SW480 (cell line): Measurements from ENCODE around the gene EEFSEC.

Experiments used
- DNase-seq: peaks from one replicate; pipeline ENCODE4 v3.0.0-alpha.2; 2016; ENCODE audit warnings: low spot score

The EEFSEC gene

DNA sequence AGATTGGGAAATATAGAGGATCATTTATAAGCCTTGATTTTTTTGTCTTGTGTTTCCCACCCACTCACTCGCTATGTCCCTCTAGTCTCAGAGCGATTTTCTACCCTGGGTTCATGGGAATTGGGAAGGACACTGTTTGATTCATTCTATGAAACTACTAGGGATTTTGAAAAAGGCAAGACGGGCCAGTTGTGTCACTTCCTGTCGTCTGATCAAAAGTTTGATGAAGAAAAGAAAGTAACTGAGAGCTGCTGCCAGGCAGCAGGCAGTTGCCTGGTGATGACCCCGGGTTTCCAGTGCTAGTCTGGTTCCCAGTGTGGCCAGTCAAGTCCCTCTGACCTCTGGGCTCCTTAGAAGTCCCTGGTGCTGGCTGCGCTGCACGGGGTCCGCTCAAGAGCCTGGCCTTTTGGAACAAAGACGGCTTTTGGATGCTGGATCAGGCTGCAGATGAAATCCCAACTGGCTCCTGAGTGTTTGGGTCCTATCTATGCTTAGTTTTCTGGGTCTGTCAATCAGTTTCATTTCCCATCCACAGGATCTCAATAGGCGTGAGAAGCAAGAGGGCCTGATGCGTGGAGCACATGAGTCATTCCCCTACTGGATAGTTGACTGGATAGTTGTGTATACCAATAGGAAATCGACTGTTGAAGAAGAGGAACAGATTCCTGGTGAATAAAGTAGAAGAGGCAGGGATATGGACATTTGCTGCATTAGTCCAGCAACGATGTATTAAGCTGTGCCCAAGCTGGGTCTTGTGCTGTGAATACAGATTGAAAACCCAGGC is 89.7 kb downstream of the EEFSEC start:
- no peak for DNase-seq

DNA sequence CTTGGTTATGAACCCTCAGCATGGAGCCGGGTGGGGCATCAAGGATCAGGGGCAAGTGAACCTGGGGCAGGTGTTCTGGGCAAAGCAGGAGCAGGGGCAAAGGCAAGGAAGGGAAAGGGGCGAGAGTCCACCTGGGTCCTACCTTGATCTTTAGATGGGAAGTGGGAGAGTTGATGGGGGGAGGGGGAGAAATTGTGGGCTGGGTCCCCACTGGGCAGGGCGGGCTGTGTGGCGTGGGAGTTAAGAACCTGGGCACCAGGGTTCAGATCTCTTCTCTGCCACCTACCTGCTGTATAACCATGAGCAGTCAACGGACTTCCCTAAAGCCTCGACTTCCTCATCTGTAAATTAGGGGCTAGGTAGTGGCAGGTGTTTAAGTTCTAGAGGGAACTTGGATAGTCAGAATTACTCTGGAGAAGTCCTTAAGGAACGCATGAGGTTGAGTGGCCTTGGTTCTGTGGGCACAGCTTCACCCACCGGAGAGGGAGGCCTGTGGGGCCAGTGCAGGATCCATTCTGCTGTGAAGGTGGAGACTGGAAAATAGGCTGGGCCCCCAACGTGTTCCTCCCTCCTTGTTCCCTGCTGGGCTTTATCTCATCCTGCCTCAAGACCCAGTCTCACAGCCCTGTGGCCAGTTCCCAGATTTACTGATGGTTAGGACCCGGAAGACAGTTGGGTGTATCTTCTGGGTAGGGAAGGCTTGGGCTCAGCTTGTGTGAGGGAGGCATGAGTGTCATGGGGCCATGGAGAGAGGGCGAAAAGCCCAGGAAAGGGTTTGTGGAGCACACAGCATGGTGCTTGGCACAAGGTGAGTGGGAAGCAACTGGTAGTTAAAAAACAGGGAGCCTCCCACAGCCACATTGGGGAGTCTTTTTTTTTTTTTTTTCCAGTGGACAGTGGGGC is 90.6 kb downstream of the EEFSEC start:
- DNase-seq: no peak

GRCh38 chr3:128245460-128245859 is 92.2 kb downstream of the EEFSEC start:
- no peak for DNase-seq

GRCh38 chr3:128247666-128248409 is 94.6 kb downstream of the EEFSEC start:
- no peak for DNase-seq

DNA sequence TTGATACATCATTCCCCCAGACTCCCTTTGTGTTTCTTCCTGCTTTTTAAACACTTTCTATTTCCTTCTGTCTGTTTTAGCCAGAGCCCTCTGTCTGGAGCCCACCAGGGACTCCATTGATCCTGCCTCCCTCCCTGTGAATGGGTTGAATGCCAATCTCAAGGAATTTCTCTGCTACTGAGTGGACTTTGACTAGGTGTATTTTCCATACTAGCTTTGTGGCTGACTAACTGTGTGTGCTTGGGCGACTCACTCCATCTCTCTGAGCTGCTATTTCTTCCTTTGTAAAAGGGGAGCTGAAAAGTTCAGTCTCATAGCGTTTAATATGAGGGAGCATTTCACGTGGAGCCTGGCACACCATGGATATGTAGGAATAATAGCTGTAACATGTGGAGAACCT is 98.8 kb downstream of the EEFSEC start:
- no peak for DNase-seq

- DNase-seq: no peak
Measured at GRCh38 chr3:128253150-128253549, 99.9 kb downstream of the EEFSEC start.

DNA sequence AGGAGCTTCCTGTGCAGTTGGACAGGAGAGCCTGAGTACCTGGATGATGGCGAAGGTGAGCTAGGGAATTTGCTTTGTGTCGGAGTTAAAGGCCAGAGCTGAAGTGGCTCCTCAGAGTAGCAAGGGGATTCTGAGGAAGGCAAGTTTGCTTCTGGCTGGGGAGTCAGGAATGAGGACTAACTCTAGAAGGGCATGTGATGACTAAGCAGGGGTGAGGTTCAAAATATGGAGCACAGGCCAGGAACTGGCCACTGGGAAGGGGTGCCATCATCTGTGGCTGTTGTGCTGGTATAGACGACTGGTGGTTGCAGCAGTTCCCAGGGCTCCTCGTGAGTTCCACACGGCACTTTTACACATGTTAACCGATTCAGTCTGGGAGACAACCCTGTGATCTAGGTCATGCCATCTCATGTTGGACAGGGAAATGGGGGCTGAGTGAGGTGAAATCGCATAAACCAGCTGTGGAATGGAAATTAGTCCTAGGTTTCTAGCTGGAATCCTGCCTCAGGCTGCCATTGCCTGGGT is 100.8 kb downstream of the EEFSEC start:
- DNase-seq: no peak

GRCh38 chr3:128254967-128255366 is 101.7 kb downstream of the EEFSEC start:
- no peak for DNase-seq

- DNase-seq: no peak
Measured at GRCh38 chr3:128256131-128256530, 102.8 kb downstream of the EEFSEC start.

GRCh38 chr3:128257632-128258031 is 104.4 kb downstream of the EEFSEC start:
- DNase-seq: no peak

GRCh38 chr3:128260275-128260674 is 107.0 kb downstream of the EEFSEC start:
- no peak for DNase-seq

- DNase-seq: no peak
Measured at GRCh38 chr3:128262457-128262856, 109.2 kb downstream of the EEFSEC start.

DNA sequence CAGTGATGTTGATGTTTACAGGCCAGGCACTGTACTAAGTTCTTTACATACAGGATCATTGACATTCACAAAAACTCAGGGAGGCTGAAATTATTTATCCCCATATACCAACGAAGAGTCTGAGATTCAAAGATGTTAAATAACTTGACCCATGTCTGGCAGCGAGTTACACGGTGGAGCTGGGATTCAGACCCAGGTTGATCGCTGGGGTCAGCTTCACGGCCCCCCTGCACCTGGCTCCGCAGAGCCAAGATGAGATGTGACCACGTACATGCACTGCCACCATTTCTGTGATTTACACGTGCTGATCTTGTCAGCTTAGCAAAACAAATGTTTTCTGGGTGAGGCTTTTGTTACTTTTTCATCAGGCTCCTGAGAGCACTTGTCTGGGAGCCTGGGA is 109.8 kb downstream of the EEFSEC start:
- DNase-seq: no peak

DNA sequence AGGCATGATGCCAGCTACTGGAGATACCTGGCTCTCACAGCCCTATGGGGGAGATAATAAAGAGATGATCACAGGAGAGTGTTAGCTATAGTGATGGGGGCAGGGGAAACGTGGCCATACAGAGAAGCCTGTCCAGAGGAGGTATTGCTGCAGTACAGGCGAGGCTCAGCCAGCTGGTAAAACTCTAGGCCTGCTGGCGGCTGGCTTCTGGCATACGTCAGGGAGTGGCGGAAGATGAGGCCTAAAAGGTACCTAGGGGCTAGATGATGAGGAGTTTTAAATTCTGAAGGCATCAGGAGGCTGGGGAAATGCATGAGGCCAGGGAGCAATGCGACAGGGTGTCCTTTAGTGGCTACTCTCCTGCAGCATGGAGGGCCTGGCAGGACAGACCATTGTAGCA is 110.7 kb downstream of the EEFSEC start:
- no peak for DNase-seq

- no peak for DNase-seq
Measured at GRCh38 chr3:128266453-128266852, 113.2 kb downstream of the EEFSEC start.

- DNase-seq: no peak
Measured at GRCh38 chr3:128267541-128267940, 114.3 kb downstream of the EEFSEC start.

DNA sequence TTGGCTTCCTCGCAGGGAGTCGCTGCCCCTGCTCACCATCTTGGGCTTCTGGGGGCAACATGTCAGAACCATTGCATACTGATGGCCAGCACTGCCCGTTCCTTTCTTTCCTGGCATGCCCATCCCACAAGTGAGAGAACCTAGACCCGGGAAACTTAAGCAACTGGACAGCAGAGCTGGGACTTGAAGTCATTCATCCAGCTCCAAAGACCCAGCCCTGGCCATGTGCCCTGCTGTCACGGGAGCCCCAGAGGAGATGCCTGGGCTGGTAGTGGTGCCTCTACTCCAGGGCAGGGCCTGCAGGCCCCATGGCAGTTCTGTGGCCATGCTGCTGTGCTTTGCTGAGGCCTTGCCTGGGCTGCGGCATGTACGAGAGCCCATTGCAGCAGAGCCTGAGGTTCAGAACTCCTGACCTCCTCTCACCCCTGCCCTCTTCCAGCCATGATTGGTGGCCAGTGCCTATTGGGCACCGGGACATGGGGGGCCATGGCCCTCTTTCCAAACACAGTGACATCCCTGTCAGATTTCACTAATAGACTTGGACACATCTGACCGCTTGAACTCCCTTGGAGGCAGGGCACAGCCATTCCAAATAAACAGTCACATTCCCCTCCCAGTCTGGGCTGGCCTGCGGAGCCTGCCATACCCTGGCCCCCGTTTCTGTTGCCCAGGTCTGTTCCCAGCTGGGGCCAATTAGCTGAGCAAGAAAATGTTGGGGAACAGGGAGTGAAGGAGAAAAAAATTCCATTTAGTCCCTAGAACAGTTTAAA is 115.9 kb downstream of the EEFSEC start:
- DNase-seq: no peak

- DNase-seq: no peak
Measured at GRCh38 chr3:128269796-128270195, 116.5 kb downstream of the EEFSEC start.

GRCh38 chr3:128270559-128271492 is 117.5 kb downstream of the EEFSEC start:
- DNase-seq: no peak
